ENCODE measurements around the gene CCDC85A. TPM values are rescaled to one million over a fixed set of nuclear protein-coding genes. Genes with fewer than 3 reads are reported as not detected.

The CCDC85A gene
- polyA plus RNA-seq, 1 donor from 2014 or later, result 24.7 TPM

DNA sequence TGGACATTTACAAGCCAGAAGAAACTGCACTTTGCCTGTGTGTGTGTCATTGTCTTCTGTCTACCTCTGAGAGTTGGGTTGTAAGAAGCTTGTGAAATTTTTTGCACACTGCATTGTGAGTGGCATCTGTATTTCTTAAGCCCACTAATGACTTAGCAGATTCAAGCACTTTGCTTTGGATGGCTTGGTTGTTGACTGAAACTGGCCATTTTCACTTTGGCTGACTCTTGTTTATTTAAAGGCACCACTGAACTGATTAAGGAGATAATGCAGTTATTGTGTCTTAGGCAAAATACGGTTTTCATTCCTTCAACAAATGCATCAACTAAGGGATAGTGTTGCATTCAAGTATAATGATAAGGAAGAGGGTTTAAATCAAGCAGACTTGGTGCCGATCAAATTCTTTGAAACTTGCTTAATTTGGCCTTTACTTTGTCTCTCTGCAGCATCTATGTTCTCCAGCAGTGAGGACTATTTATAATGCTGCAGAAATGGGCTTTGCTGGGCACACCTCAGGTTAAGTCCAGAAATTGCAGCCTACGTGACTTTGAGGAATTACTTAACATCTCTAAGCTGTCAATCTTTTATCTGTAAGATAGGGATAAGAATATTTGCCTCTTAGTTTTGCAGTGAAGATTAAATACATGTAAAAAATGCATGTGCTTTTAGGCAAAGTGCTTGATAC lies 142.0 kb downstream of the CCDC85A start:
- Histone ChIP-seq H3K4me2 (ENCODE audit: low read length) (no peak overlapping the region), H2AFZ (ENCODE audit: low read depth, low read length) (no peak overlapping the region), H3K79me2 (replicated peaks; ENCODE audit: insufficient read depth, low read length) (no peaks in the 10 kb centered on the region), H3K9me3 (ENCODE audit: low read length) (no peaks in the 10 kb centered on the region), H3K9ac (ENCODE audit: low read length) (no peak overlapping the region), H4K20me1 (ENCODE audit: insufficient read depth) (no peaks in the 10 kb centered on the region), H3K9me2 (ENCODE audit: insufficient read depth, low read length) (no peaks in the 10 kb centered on the region), H3K4me3 (ENCODE audit: low read length) (no peak overlapping the region), H3K36me3 (ENCODE audit: insufficient read depth, low read length) (no peaks in the 10 kb centered on the region), H3F3A (ENCODE audit: insufficient read depth, low read length, poor library complexity, severe bottlenecking) (no peaks in the 10 kb centered on the region), H3K27me3 (ENCODE audit: insufficient read depth, low read depth, low read length) (no peaks in the 10 kb centered on the region), H3K27ac (ENCODE audit: low read length) (no peak overlapping the region)
- no peak for TF ChIP-seq MXI1 (conservative IDR thresholded peaks at IDR 0.05; ENCODE audit: poor library complexity, severe bottlenecking)
- TF ChIP-seq, protein P1, sequence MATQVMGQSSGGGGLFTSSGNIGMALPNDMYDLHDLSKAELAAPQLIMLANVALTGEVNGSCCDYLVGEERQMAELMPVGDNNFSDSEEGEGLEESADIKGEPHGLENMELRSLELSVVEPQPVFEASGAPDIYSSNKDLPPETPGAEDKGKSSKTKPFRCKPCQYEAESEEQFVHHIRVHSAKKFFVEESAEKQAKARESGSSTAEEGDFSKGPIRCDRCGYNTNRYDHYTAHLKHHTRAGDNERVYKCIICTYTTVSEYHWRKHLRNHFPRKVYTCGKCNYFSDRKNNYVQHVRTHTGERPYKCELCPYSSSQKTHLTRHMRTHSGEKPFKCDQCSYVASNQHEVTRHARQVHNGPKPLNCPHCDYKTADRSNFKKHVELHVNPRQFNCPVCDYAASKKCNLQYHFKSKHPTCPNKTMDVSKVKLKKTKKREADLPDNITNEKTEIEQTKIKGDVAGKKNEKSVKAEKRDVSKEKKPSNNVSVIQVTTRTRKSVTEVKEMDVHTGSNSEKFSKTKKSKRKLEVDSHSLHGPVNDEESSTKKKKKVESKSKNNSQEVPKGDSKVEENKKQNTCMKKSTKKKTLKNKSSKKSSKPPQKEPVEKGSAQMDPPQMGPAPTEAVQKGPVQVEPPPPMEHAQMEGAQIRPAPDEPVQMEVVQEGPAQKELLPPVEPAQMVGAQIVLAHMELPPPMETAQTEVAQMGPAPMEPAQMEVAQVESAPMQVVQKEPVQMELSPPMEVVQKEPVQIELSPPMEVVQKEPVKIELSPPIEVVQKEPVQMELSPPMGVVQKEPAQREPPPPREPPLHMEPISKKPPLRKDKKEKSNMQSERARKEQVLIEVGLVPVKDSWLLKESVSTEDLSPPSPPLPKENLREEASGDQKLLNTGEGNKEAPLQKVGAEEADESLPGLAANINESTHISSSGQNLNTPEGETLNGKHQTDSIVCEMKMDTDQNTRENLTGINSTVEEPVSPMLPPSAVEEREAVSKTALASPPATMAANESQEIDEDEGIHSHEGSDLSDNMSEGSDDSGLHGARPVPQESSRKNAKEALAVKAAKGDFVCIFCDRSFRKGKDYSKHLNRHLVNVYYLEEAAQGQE (IDR thresholded peaks at IDR 0.05; ENCODE audit: borderline replicate concordance), result no peak
- no peak for TF ChIP-seq RAD21 (conservative IDR thresholded peaks at IDR 0.05)
- TF ChIP-seq, protein P2, sequence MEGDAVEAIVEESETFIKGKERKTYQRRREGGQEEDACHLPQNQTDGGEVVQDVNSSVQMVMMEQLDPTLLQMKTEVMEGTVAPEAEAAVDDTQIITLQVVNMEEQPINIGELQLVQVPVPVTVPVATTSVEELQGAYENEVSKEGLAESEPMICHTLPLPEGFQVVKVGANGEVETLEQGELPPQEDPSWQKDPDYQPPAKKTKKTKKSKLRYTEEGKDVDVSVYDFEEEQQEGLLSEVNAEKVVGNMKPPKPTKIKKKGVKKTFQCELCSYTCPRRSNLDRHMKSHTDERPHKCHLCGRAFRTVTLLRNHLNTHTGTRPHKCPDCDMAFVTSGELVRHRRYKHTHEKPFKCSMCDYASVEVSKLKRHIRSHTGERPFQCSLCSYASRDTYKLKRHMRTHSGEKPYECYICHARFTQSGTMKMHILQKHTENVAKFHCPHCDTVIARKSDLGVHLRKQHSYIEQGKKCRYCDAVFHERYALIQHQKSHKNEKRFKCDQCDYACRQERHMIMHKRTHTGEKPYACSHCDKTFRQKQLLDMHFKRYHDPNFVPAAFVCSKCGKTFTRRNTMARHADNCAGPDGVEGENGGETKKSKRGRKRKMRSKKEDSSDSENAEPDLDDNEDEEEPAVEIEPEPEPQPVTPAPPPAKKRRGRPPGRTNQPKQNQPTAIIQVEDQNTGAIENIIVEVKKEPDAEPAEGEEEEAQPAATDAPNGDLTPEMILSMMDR (IDR thresholded peaks at IDR 0.05; ENCODE audit: poor library complexity, severe bottlenecking), result no peak
- TF ChIP-seq SMC3 (conservative IDR thresholded peaks at IDR 0.05; ENCODE audit: poor library complexity), result no peak
- TF ChIP-seq EZH2 (IDR thresholded peaks at IDR 0.05; ENCODE audit: borderline replicate concordance, insufficient read depth, low read length, poor library complexity, severe bottlenecking), result no peak
- no peak for TF ChIP-seq EP300 (conservative IDR thresholded peaks at IDR 0.05; ENCODE audit: poor library complexity, severe bottlenecking)
- TF ChIP-seq POLR2AphosphoS5 (IDR thresholded peaks at IDR 0.05), result no peak
- no peak for TF ChIP-seq TAF1 (IDR thresholded peaks at IDR 0.05; ENCODE audit: low read depth)

DNA sequence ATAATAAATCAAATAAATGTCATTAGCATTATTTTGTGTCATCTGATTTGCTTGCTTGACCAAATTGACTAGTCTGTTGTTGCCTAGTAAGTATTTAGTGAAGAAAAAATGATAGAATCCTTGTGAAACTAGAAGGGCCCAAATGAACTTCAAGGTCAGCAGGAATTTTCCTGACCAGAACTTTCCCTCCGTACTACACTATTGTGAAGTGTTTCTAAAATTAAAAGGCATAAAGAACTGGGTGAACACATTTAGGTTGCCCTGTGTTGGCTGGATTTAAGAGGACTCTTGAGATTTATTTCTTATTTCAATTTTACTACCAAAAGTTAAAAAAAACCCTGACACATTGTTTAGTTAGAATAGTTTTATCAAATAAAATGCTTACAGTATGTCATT lies 142.6 kb downstream of the CCDC85A start:
- H3K27ac ChIP-seq (ENCODE audit: low read length), result no peak overlapping the region
- TF ChIP-seq, protein P1 (IDR thresholded peaks at IDR 0.05; ENCODE audit: borderline replicate concordance), result no peak
- TF ChIP-seq MXI1 (conservative IDR thresholded peaks at IDR 0.05; ENCODE audit: poor library complexity, severe bottlenecking) (no peak), POLR2AphosphoS5 (IDR thresholded peaks at IDR 0.05) (no peak), EP300 (conservative IDR thresholded peaks at IDR 0.05; ENCODE audit: poor library complexity, severe bottlenecking) (no peak), RAD21 (conservative IDR thresholded peaks at IDR 0.05) (no peak), SMC3 (conservative IDR thresholded peaks at IDR 0.05; ENCODE audit: poor library complexity) (no peak)
- TF ChIP-seq, protein P2 (IDR thresholded peaks at IDR 0.05; ENCODE audit: poor library complexity, severe bottlenecking), result no peak
- no peaks in the 10 kb centered on the region for H3K9me3 ChIP-seq (ENCODE audit: low read length)
- no peak overlapping the region for H3K9ac ChIP-seq (ENCODE audit: low read length)
- no peaks in the 10 kb centered on the region for H3K9me2 ChIP-seq (ENCODE audit: insufficient read depth, low read length)
- H3K27me3 ChIP-seq (ENCODE audit: insufficient read depth, low read depth, low read length), result no peaks in the 10 kb centered on the region
- H4K20me1 ChIP-seq (ENCODE audit: insufficient read depth), result no peaks in the 10 kb centered on the region
- no peak overlapping the region for H3K4me3 ChIP-seq (ENCODE audit: low read length)
- H3F3A ChIP-seq (ENCODE audit: insufficient read depth, low read length, poor library complexity, severe bottlenecking), result no peaks in the 10 kb centered on the region
- H2AFZ ChIP-seq (ENCODE audit: low read depth, low read length), result no peak overlapping the region
- no peak overlapping the region for H3K4me2 ChIP-seq (ENCODE audit: low read length)
- H3K79me2 ChIP-seq (replicated peaks; ENCODE audit: insufficient read depth, low read length), result no peaks in the 10 kb centered on the region
- no peaks in the 10 kb centered on the region for H3K36me3 ChIP-seq (ENCODE audit: insufficient read depth, low read length)
